Nephron (organoid): ENCODE measurements around the gene VPS35L.

Experiments used
- H3K27ac Mint-ChIP-seq, 3 experiments: 2 replicates each; pipeline ENCODE4 v1.8.0; 2020; ENCODE audit warnings: mixed read lengths in 3 of 3, mild to moderate bottlenecking in 2 of 3, moderate library complexity in 1 of 3
- H3K27me3 Mint-ChIP-seq: 2 replicates; pipeline ENCODE4 v1.8.0; 2021; ENCODE audit warnings: low read depth, mild to moderate bottlenecking, moderate library complexity, mixed read lengths
- H3K36me3 Mint-ChIP-seq: 2 replicates; pipeline ENCODE4 v1.8.0; 2020; ENCODE audit warnings: low read depth, mixed read lengths
- H3K4me1 Mint-ChIP-seq: 2 replicates; pipeline ENCODE4 v1.8.0; 2020; ENCODE audit warnings: mixed read lengths
- H3K4me3 Mint-ChIP-seq, 3 experiments: 2 replicates each; pipeline ENCODE4 v1.8.0; 2020; ENCODE audit warnings: mild to moderate bottlenecking in 3 of 3, mixed read lengths in 3 of 3, moderate library complexity in 2 of 3
- H3K9me3 Mint-ChIP-seq: 2 replicates; pipeline ENCODE4 v1.8.0; 2020; ENCODE audit warnings: mixed read lengths
- TF ChIP-seq, protein P1 (sequence below), 3 experiments: fragments of 200-600 bp; sonication (generic); IDR thresholded peaks; one replicate each; pipeline ENCODE4 v1.5.0; 2021; ENCODE audit warnings: antibody characterized with exemption in 3 of 3; ENCODE audit not compliant: unreplicated experiment in 3 of 3

The VPS35L gene

DNA sequence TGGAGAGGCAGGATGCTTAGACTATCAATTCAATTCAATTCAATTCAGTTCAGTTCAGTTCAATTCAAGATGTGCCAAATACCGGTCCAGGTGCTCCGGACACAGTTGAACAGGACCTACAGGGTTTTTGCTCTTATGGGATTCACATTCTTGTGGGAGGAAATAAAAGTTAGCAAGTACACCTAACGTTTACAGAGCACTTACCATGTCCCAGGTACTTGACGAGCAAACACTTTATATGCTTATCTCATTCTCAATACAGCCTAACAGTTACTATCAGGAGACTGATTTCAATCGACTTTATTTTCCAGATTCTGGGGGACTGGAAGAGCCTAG lies 33.1 kb upstream of the VPS35L start:
- TF ChIP-seq, protein P1, sequence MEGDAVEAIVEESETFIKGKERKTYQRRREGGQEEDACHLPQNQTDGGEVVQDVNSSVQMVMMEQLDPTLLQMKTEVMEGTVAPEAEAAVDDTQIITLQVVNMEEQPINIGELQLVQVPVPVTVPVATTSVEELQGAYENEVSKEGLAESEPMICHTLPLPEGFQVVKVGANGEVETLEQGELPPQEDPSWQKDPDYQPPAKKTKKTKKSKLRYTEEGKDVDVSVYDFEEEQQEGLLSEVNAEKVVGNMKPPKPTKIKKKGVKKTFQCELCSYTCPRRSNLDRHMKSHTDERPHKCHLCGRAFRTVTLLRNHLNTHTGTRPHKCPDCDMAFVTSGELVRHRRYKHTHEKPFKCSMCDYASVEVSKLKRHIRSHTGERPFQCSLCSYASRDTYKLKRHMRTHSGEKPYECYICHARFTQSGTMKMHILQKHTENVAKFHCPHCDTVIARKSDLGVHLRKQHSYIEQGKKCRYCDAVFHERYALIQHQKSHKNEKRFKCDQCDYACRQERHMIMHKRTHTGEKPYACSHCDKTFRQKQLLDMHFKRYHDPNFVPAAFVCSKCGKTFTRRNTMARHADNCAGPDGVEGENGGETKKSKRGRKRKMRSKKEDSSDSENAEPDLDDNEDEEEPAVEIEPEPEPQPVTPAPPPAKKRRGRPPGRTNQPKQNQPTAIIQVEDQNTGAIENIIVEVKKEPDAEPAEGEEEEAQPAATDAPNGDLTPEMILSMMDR (IDR thresholded peaks at IDR 0.05; ENCODE audit: unreplicated experiment in 3 of 3), result no peak
- H3K27me3 Mint-ChIP-seq, result no peaks in the 10 kb centered on the region
- H3K27ac Mint-ChIP-seq, result peak overlapping the region; percentile 69 to 92 (median 84)
- peak overlapping the region; percentile 90 to 94 (median 92) for H3K4me3 Mint-ChIP-seq
- H3K36me3 Mint-ChIP-seq, result peaks cover 3% of the 10 kb centered on the region
- H3K9me3 Mint-ChIP-seq, result no peaks in the 10 kb centered on the region
- peaks cover 45% of the 10 kb centered on the region for H3K4me1 Mint-ChIP-seq

DNA sequence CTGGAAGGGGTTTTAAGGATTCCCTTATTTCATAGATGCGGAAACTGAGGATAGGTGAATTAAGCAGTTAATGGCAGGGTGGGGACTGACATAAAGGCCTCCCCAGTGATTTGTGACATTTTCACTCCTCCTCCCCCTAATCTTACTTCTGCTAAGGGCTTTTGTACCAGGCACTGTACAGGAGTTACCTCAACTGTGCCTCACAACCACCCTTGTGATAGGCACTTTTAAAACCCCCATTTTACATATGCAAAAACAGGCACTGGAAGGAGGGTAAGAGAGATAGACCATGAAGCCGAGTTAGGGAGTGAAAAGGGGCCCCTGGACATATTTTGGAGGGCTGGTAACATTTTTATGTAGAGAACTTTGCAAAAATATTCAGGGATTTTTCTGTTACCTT lies 32.7 kb upstream of the VPS35L start:
- peaks cover 45% of the 10 kb centered on the region for H3K4me1 Mint-ChIP-seq
- peak overlapping the region; percentile 69 to 92 (median 84) for H3K27ac Mint-ChIP-seq
- H3K9me3 Mint-ChIP-seq, result no peaks in the 10 kb centered on the region
- peak overlapping the region; percentile 90 to 94 (median 94) for H3K4me3 Mint-ChIP-seq
- H3K27me3 Mint-ChIP-seq, result no peaks in the 10 kb centered on the region
- H3K36me3 Mint-ChIP-seq, result no peaks in the 10 kb centered on the region
- TF ChIP-seq, protein P1 (IDR thresholded peaks at IDR 0.05; ENCODE audit: unreplicated experiment in 3 of 3), result no peak

DNA sequence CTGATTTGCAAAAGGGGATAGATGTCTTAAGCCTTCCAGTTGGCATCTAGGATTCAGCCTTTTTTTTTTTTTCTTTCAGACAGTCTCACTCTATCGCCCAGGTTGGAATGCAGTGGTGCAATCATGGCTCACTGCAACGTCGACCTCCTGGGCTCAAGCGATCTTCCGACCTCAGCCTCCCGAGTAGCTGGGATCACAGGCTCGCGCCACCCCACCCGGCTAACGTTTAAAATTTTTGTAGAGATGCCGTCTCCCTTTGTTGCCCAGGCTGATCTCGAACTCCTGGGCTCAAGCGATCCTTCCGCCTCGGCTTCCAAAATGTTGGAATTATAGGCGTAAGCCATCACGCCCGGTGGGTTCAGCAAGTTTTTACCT lies 32.3 kb upstream of the VPS35L start:
- Mint-ChIP-seq H3K4me3 (peak overlapping the region; percentile 94 to 96 (median 95)), H3K9me3 (no peaks in the 10 kb centered on the region), H3K27me3 (no peaks in the 10 kb centered on the region), H3K4me1 (peaks cover 45% of the 10 kb centered on the region), H3K27ac (no peak overlapping the region), H3K36me3 (peaks cover under 1% of the 10 kb centered on the region)
- TF ChIP-seq, protein P1 (IDR thresholded peaks at IDR 0.05; ENCODE audit: unreplicated experiment in 3 of 3), result no peak

DNA sequence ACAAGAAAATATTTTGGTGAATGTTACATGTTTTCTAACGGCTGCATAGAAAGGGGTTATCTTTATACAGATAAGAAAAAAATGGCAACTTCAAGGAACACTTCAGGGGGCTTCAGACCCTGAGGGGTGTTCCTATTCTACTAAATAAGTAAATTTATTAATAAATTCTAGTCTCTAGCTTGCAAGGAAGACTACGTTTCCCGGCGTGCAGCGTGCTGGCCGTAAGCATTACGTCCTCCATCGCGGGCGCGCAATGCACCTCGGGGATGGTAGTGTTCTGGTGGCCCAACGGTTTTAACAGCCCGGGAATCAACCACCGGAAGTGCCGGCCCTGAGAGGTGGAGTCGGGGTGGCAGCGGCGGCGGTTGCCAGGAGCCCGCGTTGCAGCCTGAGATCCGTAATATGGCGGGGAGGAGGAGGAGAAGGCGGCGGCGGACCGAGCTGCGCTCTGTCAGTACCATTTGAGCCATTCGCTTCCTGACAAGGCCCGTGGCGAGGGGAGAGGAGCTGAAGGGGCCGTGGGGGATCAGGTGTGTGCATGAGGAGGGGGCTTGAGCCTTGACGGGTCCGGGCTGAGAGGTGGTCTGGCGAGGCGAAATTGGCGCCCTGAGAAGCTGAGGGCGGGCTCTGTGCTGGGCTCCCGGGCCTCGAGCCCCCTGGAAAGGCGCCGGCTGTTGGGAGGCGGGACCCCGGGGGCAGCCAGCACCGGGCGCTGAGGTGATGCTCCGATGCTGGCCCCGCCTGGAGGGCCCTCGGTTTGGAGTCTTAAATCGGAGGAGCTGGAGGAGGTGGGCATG lies 31.7 kb upstream of the VPS35L start, which contains the start of gene CCP110:
Gene CCP110, plus strand, starts transcription at position 384 of the 797 bp plus-strand sequence. CDS start 3,940 bp downstream, outside the sequence.
- Mint-ChIP-seq H3K4me1 (peaks cover 40% of the 10 kb centered on the region), H3K36me3 (peaks cover 5% of the 10 kb centered on the region), H3K27ac (peak within 1 kb of the TSS; percentile 60 to 92 (median 85)), H3K9me3 (no peaks in the 10 kb centered on the region), H3K27me3 (no peaks in the 10 kb centered on the region), H3K4me3 (peak within 1 kb of the TSS; percentile 94 to 96 (median 95))
- TF ChIP-seq, protein P1 (IDR thresholded peaks at IDR 0.05; ENCODE audit: unreplicated experiment in 3 of 3), result no peak

DNA sequence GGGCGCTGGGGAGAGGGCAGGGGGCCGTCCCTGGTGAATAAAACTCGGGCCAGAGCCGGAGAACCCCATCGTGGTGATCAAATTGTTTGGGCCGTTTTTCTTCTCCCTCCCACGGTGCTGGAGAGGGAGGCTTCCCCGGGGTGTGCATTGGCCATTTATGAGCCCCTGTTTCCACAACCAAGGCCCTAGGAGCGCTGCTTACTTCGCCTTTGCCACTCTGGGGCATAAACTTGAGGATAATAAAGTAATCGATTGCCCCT lies 31.2 kb upstream of the VPS35L start:
- peaks cover 9% of the 10 kb centered on the region for H3K36me3 Mint-ChIP-seq
- peak overlapping the region; percentile 37 to 77 (median 54) for H3K27ac Mint-ChIP-seq
- peak overlapping the region; percentile 94 to 96 (median 95) for H3K4me3 Mint-ChIP-seq
- TF ChIP-seq, protein P1 (IDR thresholded peaks at IDR 0.05; ENCODE audit: unreplicated experiment in 3 of 3), result no peak
- H3K9me3 Mint-ChIP-seq, result no peaks in the 10 kb centered on the region
- H3K27me3 Mint-ChIP-seq, result no peaks in the 10 kb centered on the region
- H3K4me1 Mint-ChIP-seq, result peaks cover 38% of the 10 kb centered on the region
